HG03108 (cell line): ENCODE results near the gene MRPL21.
"Not testable (repeated sequence)": the region's sequence is repeated elsewhere in the genome, so short reads cannot be mapped to it uniquely, and the experiment has no call there.

Experiments
- ATAC-seq: cut with Tn5 transposase; IDR thresholded peaks from one replicate; pipeline ENCODE4 v1.9.1; 2021; ENCODE audit warnings: moderate library complexity; ENCODE audit not compliant: unreplicated experiment

The MRPL21 gene

GRCh38 chr11:68911731-68912130 lies 8.1 kb upstream of the MRPL21 start:
- no peak for ATAC-seq

DNA sequence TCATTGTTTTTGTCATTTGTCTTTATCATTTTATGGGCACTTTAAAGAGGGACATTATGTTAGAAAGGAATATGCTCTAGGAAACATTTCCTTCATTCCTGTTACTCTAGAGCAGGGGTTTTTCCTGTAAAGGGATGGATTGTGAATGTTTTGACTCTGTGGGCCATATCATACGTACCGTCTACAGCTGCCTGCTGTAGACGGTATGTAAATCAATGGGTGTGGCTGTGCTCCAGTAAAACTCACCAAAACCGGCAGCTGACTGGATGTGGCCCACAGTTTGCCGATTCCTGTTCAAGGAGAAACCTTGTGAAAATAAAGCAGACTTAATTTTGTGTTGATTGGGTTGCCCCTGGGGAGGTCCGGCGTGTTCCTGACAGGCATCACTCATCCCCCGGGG lies 7.3 kb upstream of the MRPL21 start:
- no peak for ATAC-seq

DNA sequence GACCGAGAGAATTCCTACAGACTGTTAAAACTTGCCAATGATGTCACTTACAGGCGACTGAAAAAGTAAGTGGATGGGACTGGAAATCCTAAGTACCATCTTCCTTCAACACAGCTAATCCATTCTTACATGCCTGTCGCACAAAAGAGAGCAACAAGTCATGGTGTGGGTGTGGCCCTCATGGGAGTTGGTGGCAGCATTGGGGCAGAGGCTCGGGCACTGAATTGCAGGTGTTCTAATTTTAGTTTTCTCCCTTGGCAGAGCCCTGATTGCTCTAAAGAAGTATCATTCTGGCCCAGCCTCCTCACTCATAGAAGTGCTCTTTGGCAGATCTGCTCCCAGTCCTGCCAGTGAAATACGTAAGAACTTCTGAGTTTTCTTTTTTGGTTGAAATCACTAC lies 4.6 kb upstream of the MRPL21 start:
- ATAC-seq: no peak

DNA sequence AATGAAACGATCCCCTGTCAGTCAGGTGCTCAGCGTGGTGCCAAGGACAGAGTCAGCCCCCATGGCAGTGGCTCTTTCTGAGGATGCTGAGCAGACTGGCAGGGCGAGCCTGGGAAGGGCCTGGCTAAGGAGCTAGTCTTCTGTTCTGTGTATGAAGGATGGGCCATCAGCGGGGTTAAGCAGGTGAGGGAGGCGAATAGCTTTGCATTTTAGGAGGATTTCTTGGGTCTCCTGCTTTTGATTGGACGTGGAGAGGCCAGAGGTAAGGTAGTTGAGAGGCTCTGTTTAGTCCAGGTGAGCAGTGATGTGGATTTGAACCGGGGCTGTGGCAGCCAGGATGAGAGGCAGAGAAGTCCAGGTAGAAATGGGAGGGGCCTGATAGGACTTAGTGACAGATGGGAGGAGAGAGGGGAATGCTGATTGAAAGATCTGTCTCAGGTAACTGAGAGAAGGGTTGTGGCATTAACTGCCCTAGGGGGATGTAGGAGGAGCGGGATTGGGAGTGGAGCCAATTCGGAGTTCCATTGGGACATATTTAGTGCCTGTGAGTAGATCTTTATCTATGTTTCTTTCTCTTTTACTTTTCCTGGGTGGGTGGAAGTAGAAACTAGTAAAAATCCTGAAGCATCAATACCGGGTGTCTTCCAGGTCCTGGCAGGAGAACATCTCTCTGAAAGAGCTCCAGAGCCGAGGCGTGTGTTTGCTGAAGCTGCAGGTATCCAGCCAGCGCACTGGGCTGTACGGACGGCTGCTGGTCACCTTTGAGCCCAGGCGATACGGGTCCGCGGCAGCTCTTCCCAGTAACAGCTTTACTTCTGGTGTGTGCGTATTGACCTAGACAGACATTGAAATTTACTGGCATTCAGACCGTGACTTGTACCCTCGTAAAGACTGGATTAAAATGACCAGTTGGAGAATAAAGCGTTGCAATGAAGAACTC lies 2.1 kb upstream of the MRPL21 start:
- ATAC-seq: no peak

DNA sequence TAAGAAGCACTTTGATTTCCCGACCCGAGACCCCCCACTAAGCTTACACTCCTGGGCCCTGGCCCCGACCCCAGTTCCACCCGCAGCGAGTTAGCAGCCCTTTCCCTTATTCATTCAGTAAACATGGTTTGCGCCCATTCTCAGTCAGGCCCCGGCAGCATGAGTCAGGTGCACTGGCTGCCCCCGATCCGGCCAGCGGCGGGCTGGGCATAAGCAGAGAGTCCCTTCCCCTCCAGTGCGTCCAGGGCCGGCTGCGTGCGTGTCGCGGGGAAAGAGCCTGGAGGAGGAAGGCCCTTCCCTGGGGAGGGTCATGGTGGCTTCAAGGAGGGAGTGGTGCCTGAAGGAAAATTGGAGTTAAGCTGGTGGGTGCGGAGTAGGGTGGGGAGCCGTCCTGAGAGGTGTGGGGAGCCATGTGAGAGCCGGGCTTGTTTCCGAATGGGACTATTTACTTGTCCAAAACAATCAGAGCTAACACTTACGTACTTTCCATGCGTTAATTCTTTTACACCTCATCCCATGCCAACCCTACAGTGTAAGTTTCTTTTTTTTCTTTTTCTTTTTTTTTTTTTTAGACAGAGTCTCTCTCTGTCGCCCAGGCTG lies 716 bp upstream of the MRPL21 start:
- no peak for ATAC-seq

GRCh38 chr11:68900835-68901381 lies 2.7 kb downstream of the MRPL21 start:
- ATAC-seq: no peak

- no peak for ATAC-seq
These were observed 6.2 kb downstream of the MRPL21 start for GRCh38 chr11:68897441-68897840.

DNA sequence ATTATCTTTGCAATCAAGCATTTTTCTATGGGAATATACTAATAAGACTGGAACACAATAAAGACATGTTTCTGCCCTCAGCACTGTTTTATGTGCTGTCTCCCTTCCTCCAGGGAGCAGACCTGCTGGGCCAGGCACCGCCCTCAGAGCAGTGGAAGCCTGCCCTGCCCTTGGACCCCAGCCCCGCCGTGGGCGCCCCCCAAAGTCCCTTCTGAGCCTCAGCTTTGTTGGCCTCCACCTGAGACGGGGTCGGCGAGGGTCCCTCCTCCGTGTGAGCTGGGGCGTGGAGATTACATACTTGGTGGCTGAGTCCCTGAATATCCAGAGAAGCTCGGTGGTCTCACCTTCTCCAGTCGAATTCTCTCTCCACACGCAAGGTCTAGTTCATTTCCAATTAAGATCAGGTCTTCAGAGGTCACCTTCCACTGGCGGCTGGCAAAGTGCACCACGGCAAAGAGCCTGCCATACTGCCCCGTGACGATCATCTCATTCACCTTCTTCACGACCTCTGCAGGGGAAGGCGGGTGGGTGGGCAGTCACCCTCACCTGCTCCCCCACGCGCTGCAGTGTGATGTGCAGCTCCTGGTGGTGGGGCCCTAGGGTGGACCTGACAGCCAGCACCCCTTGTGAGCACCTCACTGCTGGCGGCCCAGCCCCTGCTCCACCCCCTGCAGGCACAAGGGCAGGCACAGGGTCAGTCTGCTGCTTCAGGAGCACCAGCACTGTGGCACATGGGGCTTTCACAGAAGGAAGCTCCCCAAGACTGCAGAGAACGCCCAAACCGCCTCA lies 7.3 kb downstream of the MRPL21 start:
- no peak for ATAC-seq

GRCh38 chr11:68893282-68893681 lies 10.3 kb downstream of the MRPL21 start:
- no peak for ATAC-seq

DNA sequence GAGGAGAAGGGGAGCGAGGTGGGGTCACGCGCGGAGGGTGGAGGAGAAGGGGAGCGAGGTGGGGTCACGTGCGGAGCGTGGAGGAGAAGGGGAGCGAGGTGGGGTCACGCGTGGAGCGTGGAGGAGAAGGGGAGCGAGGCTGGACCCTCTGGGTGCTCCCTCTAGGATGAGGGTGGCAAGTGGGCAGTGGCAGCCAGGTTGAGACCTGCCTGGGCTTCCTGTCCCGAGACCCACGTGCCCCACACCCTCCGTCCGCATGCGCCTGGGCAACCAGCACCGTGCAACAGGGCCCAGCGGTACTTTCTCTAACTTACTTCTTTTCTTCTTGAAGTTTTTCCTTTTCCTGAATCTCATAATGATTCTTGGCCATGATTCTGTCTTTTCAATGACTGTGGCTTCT lies 11.1 kb downstream of the MRPL21 start:
- ATAC-seq: no peak

- no peak for ATAC-seq
These were observed 12.2 kb downstream of the MRPL21 start for GRCh38 chr11:68891351-68891948.

DNA sequence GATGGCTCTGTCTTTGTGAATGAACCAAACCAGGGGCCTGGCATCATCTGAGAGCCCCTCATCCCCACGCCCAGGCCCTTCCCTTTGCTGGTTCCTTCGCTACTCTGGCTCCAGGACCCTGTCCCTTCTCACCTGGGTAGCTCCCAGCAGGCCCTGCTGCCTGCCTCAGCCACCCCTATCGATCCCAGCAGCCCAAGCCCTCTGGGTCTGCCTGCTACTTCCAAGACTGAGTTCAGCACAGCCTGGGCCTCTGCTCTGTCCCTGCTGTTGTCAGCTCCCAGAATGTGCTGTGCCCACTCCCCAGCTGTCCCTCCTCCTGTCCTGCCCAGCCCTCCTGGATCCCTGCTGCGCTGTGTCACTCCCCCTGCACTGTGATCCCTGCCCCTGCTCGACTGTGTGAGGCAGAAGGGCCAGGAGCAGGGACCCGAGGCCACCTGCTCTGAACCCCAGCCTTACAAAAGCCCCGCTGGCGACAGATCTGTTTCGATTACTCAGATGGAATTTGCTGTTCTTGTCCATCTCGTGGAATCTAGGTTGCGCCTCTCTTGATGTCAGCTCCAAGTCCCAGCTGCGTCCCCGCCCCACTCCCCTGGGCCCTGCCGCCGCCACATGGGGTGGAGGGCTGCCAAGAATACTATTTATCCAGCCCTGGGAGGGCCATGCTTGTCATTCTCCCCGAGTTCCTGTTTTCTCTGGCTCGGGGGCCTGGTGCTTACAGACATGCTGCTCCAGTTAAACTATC lies 13.0 kb downstream of the MRPL21 start:
- ATAC-seq: no peak

DNA sequence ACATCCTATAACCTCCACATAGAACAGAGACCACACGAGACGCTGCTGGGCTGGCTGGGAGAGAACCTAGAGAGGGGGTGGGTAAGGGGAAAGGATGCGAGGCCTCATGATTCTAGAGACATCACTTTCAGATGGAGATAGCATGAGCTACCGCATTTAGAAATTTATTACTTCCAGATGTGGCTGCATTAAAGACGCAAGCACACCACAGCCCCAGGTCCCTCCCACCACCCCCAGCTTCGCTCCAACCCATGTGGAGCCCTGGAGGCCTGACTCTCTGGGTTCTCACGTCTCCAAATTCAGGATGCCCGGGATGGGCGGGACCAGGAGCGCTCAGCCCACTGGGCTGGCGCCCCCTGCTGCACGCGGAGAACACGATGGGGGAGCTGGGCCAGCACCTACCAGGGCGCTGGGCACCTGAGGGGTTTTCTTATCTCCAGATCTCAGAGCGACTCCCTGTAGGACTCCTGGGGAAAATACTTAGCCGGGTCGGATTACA lies 13.6 kb downstream of the MRPL21 start:
- no peak for ATAC-seq

DNA sequence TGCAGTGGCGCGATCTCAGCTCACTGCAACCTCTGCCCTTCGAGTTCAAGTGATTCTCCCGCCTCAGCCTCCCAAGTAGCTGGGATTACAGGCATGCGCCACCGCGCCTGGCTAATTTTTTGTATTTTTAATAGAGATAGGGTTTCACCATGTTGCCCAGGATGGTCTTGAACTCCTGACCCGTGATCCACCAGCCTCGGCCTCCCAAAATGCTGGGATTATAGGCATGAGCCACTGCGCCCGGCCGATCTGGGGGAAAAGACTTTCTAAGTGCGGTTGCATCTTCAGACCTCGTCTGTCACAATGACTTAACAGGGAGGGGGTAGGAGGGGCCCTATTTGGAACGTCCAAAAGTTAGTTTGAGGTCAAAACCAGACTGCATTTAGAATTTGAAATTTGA lies 18.8 kb downstream of the MRPL21 start:
- ATAC-seq: not testable (repeated sequence)

DNA sequence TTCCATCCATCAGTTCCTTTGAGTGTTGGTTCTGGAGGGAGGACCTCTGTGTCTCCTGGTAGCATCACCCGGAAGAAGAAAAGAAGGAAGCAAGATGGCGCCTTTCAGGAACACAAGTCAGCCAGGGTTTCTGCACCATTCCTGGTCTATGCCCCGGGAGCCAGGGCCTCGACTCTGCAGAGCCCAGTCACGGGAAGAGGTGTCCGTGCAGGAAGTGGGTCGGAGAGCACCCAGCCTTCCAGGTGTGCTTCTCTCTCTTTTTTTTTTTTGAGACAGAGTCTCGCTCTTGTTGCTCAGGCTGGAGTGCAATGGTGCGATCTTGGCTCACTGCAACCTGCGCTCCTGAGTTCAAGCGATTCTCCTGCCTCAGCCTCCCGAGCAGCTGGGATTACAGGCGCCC lies 21.2 kb downstream of the MRPL21 start:
- no peak for ATAC-seq

DNA sequence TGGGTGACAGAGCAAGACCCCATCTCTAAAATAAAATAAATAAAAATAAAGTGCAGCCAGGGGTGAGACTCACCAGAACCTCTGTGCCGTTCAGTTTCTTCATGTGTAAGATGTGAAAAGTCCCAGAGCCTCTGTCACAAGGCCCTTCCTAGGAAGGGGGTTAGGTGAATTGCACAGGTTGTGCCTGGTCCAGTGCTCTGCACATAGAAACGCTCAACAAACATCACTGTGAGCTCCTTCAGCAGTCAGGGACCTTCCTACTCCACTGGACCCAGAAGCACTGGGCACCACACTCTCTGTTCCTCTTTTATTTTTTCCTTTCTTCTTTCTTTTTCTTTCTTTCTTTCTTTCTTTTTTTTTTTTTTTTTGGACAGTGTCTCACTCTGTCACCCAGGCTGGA lies 22.3 kb downstream of the MRPL21 start:
- ATAC-seq: no peak

DNA sequence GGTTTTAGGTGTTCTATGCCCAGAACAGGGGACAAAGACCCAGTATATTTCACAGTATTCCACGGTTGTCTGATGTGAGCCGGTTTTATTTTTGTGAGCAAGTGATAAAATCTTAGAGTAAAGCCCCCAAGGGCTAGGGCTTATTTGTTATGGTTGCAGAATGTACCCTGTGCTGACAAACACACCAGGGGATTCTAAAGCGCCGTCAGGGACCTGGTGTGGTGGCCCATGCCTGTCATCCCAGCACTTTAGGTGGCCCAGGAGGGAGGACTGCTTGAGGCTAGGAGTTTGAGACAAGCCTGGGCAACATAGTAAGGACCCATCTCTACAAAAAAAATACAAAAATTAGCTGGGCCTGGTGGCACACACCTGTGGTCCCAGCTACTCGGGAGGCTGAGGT lies 22.8 kb downstream of the MRPL21 start:
- ATAC-seq: no peak

DNA sequence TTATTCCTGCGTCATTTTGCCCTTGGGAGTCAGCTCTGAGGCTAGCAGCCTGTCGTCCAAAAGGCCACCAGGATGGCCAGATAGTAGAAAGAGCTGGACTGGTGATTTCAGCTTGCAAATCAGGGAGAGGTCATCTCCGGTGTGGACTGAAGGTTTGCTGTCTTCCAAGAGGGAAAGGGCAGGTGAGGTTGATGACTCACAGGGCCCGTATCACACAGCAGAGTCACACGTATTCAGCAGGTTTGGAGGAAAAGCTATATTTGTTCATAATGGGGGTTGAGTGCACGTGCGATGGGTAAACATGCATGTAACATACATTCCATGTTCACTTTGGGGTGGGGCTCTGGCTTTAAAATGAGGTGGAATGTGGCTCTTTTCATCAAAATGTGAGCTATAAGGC lies 25.6 kb downstream of the MRPL21 start:
- ATAC-seq: no peak

DNA sequence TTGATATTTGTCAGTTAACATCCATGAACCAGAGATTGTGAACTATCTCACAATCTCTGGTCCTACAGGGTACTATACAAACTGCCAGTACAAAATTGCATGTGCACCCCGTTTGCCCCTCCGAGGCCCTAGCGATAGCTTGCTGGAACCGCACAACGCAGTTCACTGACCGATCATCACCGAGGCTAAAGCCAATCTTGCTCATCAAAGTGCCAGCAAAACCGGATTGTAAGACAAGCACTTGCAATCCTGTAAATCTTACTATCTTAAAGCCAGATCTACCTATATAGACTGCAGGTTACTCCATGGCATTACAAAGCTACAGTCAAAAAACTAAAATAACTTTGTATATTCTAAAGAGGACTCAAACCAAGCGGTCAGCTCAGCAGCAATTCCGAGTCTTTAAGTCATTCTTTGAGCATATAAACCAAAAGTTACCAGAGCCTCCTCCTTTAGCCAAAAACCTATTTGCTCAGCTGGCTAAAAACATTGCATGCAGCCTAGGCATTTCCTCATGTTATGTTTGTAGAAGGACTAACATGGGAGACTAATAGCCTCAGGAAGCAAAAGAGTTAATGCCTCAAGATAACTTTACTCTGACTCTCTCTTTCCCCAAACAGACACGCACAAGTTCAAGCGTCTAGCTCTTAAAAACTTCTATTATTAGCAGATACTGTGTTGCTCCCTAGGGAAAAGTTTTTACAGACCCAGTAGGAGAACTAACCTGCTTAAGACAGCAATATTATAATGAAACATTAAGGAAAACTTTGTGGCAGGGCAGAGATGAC lies 31.2 kb downstream of the MRPL21 start:
- no peak for ATAC-seq
